ENCODE results near the gene MPZL3.

Gene MPZL3

DNA sequence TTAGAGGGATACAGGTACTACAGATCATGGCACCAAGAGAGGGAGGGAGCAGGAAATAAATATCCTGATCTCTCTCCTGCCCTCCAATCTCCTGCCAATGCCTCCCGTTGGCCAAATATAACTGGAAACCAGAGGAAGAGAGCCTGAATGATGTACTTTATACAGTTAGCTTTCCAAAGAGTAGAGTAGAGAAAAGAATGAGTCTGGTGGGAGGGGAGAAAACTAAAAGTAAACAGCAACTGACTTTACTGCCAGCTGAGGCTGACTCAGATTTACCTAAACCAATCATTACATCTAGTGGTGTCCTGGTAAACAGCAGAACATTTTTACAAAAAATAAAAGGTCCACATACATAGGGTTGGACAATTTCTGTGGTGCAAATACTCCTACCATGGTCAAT, 5.1 kb downstream of the MPZL3 start:
- DNase-seq (ENCODE audit: insufficient read length, low spot score) (no peak), FAIRE-seq (peak; percentile 48)
- TF ChIP-seq POU2F2 (IDR thresholded peaks at IDR 0.05; ENCODE audit: low read depth, low read length), result no peak
- TF ChIP-seq PAX5 (IDR thresholded peaks at IDR 0.05; ENCODE audit: insufficient read depth, low read length, severe bottlenecking), result no peak
- no peak for TF ChIP-seq POLR2AphosphoS5 (IDR thresholded peaks at IDR 0.05; ENCODE audit: low read depth, low read length)

DNA sequence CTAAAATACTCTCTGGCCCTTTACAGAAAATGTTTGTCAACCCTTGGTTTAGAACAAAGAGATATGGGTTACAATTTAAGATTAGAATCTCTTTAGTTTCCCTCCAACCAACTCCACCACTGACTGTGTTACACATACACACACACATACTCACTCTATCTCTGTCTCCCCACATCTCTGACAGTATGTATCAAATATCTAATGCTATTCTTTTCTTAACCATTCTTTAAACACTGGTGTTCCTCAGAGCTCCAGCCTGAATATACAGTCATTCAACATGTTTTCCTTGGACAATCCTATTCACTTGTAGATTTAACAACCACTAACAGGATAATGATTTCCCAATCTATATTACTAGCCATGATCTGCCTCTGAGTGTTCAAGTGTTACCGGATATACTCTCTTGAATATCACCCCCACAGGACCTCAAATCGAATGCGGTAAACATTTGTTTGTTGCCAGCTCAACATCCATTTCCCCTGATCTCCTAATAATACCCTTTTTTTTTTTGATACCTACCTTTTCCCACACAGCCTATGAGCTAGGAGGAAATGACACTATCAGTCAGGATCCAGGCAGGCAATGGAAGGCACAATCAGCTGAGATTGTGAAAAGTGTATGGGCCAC, 6.1 kb downstream of the MPZL3 start:
- DNase-seq (ENCODE audit: insufficient read length, low spot score), result no peak
- TF ChIP-seq PAX5 (IDR thresholded peaks at IDR 0.05; ENCODE audit: insufficient read depth, low read length, severe bottlenecking) (no peak), TAF1 (IDR thresholded peaks at IDR 0.05; ENCODE audit: low read depth, low read length) (no peak), SPI1 (IDR thresholded peaks at IDR 0.05; ENCODE audit: low read depth, low read length) (no peak), POLR2AphosphoS5 (IDR thresholded peaks at IDR 0.05; ENCODE audit: low read depth, low read length) (no peak), POU2F2 (IDR thresholded peaks at IDR 0.05; ENCODE audit: low read depth, low read length) (no peak), POLR2A (IDR thresholded peaks at IDR 0.05; ENCODE audit: low read depth, low read length) (no peak)
- peak; percentile 23 for FAIRE-seq

DNA sequence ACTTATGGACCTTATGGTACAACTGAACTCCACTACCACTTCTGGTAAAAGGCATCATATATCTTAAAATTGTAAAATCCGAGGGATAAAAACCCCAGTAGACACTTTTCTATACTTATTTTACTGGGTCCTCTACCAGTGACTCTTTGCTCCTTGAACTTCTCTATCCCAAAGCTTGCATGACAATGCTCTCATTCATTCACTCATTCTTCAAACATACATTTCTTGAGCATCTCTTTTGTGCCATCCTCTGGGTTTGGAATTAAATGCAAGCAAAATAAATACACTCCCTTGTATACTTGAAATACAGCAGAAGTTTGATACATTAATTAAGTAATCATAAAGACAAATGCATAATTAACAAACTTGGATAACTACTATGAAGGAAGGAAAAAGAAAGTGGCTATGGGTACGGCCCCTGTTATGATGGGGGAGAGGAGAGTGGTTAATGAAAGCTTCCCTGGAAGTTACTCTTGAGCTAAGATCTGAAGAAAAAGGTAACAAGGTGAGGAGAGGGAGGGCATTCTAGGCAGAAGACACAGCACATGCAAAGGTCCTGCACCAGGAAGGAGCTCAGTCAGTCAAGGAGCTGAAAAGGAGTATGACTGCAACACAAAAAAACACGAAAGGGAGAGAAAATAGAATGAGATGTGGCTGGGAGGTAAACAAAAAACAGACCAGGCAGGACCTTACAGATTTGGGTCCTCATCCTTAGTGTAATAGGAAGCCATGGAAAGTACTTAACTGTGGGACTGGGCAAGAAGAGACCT, 8.0 kb downstream of the MPZL3 start:
- TF ChIP-seq SPI1 (IDR thresholded peaks at IDR 0.05; ENCODE audit: low read depth, low read length) (no peak), PAX5 (IDR thresholded peaks at IDR 0.05; ENCODE audit: insufficient read depth, low read length, severe bottlenecking) (no peak), POLR2AphosphoS5 (IDR thresholded peaks at IDR 0.05; ENCODE audit: low read depth, low read length) (no peak), TAF1 (IDR thresholded peaks at IDR 0.05; ENCODE audit: low read depth, low read length) (no peak), POU2F2 (IDR thresholded peaks at IDR 0.05; ENCODE audit: low read depth, low read length) (no peak), POLR2A (IDR thresholded peaks at IDR 0.05; ENCODE audit: low read depth, low read length) (no peak)
- DNase-seq (ENCODE audit: insufficient read length, low spot score) (no peak), FAIRE-seq (no peak)

DNA sequence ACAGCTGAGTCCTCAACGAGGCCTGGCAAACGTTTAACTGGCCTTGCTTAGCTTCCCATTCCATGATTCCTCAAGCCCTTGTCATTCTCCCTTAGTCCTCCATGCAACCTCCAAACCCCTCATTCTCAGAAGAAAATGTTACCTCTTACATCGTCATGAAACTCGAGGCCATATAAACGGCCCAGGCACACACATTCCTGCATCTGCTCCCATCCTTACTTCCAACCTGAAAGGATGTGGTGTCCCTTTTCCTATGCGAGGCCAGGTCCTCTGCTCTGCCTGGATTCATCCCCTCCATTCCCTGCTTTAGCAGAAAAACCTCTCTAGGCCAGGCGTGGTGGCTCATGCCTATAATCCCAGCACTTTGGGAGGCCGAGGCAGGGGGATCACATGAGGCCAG, 9.0 kb downstream of the MPZL3 start:
- FAIRE-seq (no peak), DNase-seq (ENCODE audit: insufficient read length, low spot score) (no peak)
- TF ChIP-seq TAF1 (IDR thresholded peaks at IDR 0.05; ENCODE audit: low read depth, low read length) (no peak), POU2F2 (IDR thresholded peaks at IDR 0.05; ENCODE audit: low read depth, low read length) (no peak), SPI1 (IDR thresholded peaks at IDR 0.05; ENCODE audit: low read depth, low read length) (no peak), POLR2AphosphoS5 (IDR thresholded peaks at IDR 0.05; ENCODE audit: low read depth, low read length) (no peak), PAX5 (IDR thresholded peaks at IDR 0.05; ENCODE audit: insufficient read depth, low read length, severe bottlenecking) (no peak)

DNA sequence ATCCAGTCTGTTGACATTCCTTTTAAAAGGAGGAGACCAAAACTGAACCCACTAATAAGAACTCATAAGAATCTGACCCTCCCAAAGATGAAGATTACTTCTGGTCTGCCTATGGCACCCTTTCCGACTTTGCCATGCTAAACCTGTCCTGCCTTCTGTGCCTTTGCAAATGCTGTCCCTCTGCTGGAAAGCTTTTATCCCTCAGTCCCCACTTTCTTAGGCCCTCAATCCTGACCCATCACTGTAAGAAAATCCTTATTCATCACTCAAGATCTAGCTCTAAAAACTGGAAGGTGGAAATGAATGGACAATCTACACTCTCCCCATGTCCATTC, 10.4 kb downstream of the MPZL3 start:
- TF ChIP-seq TAF1 (IDR thresholded peaks at IDR 0.05; ENCODE audit: low read depth, low read length) (no peak), POLR2A (IDR thresholded peaks at IDR 0.05; ENCODE audit: low read depth, low read length) (no peak), SPI1 (IDR thresholded peaks at IDR 0.05; ENCODE audit: low read depth, low read length) (no peak), POLR2AphosphoS5 (IDR thresholded peaks at IDR 0.05; ENCODE audit: low read depth, low read length) (no peak), PAX5 (IDR thresholded peaks at IDR 0.05; ENCODE audit: insufficient read depth, low read length, severe bottlenecking) (no peak), POU2F2 (IDR thresholded peaks at IDR 0.05; ENCODE audit: low read depth, low read length) (no peak)

DNA sequence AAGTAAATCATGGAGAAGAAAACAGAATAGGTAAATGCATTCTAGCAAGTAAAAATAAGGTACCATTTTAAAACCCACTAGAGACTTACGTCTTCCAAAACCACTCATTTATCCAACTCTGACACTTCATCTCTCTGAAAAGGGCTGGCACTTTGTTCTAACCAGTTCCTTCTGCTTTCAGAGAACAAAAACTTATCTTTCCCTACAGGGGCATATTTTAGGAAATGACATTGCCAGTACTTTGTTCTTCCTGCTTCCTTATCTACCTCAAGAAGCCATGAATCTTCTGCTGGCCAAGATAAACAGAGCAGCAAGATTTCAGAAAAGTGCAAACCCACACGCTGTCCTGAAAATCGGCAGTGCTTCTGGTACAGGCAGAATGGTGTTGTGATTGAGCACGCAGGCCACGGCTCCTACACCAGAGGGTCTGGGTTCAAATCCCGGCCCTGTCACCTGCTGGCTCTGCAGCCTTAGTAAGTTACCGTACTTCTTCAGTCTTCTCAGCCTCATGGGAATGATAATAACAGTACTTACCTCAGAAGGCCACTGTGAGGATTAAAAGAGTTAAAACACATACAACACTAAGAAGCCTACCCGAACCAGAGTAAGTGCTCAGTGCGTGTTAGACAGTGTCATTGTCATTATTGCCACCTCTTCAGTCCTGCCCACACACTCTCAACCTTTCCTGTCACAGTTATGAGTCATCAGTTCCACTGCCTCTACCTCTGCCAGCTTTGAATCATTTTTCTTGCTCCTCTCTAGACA, 11.0 kb downstream of the MPZL3 start:
- TF ChIP-seq POLR2A (IDR thresholded peaks at IDR 0.05; ENCODE audit: low read depth, low read length), result no peak
- no peak for TF ChIP-seq SPI1 (IDR thresholded peaks at IDR 0.05; ENCODE audit: low read depth, low read length)
- TF ChIP-seq POU2F2 (IDR thresholded peaks at IDR 0.05; ENCODE audit: low read depth, low read length), result no peak
- no peak for DNase-seq (ENCODE audit: insufficient read length, low spot score)
- peak; percentile 98 for FAIRE-seq

More for the DNA sequence above, 10.4 kb downstream of the MPZL3 start:
- FAIRE-seq (no peak), DNase-seq (ENCODE audit: insufficient read length, low spot score) (no peak)

DNA sequence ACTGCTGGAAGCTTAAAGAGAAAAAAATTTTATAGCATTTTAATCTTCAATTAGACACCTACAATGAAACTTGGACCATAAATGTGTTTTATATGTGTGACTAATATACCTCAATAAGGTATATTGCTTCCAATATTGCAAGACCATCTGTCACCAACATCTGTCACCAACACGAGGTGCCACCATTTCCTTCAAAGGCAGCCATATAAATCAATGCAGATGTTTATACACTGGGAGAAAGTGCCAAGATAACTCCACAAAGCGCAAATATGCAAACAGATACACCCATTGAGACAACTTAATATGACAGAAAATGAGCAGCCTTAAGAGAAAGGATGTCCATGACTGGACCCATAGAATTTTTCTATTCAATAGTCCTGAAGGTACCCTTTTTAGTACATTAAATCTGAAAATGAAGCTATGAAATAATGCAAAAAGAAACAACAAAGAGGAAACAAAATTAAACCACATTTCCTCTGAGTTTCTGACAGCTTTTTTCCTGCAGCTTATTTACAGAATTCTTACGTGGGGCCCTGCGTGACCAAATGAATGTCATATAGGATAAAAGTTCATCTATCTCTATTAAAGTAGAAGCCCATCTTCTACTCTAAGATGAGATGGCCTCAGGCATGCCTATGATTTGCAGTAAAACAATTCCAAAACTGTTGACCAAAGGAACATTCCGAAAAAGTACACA, 12.5 kb downstream of the MPZL3 start:
- FAIRE-seq, result peak; percentile 63
- no peak for DNase-seq (ENCODE audit: insufficient read length, low spot score)

DNA sequence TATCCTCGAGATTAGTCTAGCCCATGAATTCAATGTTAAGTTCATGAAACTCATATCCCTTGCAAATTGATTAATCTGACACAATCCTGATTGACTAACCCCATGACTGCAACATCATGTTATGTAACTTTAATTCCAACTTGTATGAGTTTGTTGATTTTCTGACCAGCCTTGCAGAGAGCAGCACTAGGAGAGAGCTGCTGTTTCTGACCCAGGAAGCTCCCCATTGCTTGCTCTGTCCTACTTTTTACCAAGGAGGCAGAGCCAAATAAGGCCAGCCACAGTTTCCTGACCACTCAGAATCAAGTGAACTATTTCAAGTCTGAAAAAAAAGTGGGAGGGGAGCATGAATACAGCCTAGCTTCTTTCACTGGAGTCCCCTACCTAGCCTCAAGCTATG, 13.2 kb downstream of the MPZL3 start:
- DNase-seq (ENCODE audit: insufficient read length, low spot score) (no peak), FAIRE-seq (peak; percentile 63)
- TF ChIP-seq TAF1 (IDR thresholded peaks at IDR 0.05; ENCODE audit: low read depth, low read length) (no peak), SPI1 (IDR thresholded peaks at IDR 0.05; ENCODE audit: low read depth, low read length) (no peak), PAX5 (IDR thresholded peaks at IDR 0.05; ENCODE audit: insufficient read depth, low read length, severe bottlenecking) (no peak), POLR2AphosphoS5 (IDR thresholded peaks at IDR 0.05; ENCODE audit: low read depth, low read length) (no peak), POLR2A (IDR thresholded peaks at IDR 0.05; ENCODE audit: low read depth, low read length) (no peak), POU2F2 (IDR thresholded peaks at IDR 0.05; ENCODE audit: low read depth, low read length) (no peak)

More for the DNA sequence above, 12.5 kb downstream of the MPZL3 start:
- TF ChIP-seq PAX5 (IDR thresholded peaks at IDR 0.05; ENCODE audit: insufficient read depth, low read length, severe bottlenecking), result no peak
- TF ChIP-seq SPI1 (IDR thresholded peaks at IDR 0.05; ENCODE audit: low read depth, low read length), result no peak
- TF ChIP-seq POU2F2 (IDR thresholded peaks at IDR 0.05; ENCODE audit: low read depth, low read length), result no peak
- no peak for TF ChIP-seq TAF1 (IDR thresholded peaks at IDR 0.05; ENCODE audit: low read depth, low read length)
- TF ChIP-seq POLR2A (IDR thresholded peaks at IDR 0.05; ENCODE audit: low read depth, low read length), result no peak
- no peak for TF ChIP-seq POLR2AphosphoS5 (IDR thresholded peaks at IDR 0.05; ENCODE audit: low read depth, low read length)

DNA sequence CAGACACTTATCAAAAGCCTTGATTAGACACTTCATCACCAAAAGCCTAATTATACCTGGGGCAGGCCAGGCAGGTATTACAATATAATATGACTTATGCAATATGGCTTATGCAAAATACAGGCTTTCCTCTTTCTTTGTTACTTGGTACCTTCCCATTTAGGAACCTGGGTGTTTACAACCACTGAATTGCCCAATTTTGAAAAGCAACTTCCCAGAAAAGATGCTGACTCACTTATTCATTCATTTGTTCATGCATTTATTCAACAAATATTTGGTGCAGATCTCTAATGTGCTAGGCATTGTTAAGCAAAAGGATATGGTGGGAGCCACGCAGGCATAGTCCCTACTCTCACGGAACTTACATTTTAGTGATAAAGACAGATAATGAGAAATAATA, 13.7 kb downstream of the MPZL3 start:
- no peak for FAIRE-seq
- no peak for DNase-seq (ENCODE audit: insufficient read length, low spot score)
- no peak for TF ChIP-seq PAX5 (IDR thresholded peaks at IDR 0.05; ENCODE audit: insufficient read depth, low read length, severe bottlenecking)
- no peak for TF ChIP-seq POLR2A (IDR thresholded peaks at IDR 0.05; ENCODE audit: low read depth, low read length)
- TF ChIP-seq TAF1 (IDR thresholded peaks at IDR 0.05; ENCODE audit: low read depth, low read length), result no peak
- TF ChIP-seq POU2F2 (IDR thresholded peaks at IDR 0.05; ENCODE audit: low read depth, low read length), result no peak
- TF ChIP-seq POLR2AphosphoS5 (IDR thresholded peaks at IDR 0.05; ENCODE audit: low read depth, low read length), result no peak
- no peak for TF ChIP-seq SPI1 (IDR thresholded peaks at IDR 0.05; ENCODE audit: low read depth, low read length)
